GM21717 (cell line): ENCODE measurements around the gene SYT11.
"Not testable (repeated sequence)": the region's sequence is repeated elsewhere in the genome, so short reads cannot be mapped to it uniquely, and the experiment has no call there.

ENCODE experiments used
- ATAC-seq: cut with Tn5 transposase; IDR thresholded peaks from one replicate; pipeline ENCODE4 v1.9.1; 2021; ENCODE audit warnings: mild to moderate bottlenecking, moderate library complexity; ENCODE audit not compliant: unreplicated experiment

Gene SYT11

GRCh38 chr1:155859881-155860871, 809 bp downstream of the SYT11 start:
- ATAC-seq: no peak

DNA sequence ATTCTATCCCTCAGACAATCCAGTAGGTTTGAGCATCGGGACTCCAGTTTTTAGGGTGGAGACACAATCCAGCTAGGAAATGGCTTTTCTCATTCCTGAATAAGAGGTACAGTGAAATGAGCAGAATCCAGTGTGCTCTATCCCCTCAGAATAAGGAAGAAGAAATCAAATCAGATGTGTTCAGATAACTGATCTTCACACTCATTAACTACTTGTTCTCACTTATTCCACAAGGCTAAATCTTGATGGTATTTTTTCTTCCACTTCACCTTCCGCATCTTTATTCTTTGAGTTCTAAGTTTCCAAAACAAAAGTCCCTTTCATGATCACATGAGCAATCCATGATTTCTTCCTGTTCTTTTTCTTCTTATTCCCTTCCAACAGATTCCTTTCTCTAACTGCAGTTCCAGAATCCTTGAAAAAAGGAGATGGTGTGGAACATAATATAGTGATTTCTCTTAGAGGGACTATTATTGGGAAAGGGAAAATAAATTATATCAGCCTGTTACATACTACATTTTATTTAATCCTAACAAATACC, 1.7 kb downstream of the SYT11 start:
- ATAC-seq: no peak

- no peak for ATAC-seq
Measured at GRCh38 chr1:155861896-155862295, 2.5 kb downstream of the SYT11 start.

DNA sequence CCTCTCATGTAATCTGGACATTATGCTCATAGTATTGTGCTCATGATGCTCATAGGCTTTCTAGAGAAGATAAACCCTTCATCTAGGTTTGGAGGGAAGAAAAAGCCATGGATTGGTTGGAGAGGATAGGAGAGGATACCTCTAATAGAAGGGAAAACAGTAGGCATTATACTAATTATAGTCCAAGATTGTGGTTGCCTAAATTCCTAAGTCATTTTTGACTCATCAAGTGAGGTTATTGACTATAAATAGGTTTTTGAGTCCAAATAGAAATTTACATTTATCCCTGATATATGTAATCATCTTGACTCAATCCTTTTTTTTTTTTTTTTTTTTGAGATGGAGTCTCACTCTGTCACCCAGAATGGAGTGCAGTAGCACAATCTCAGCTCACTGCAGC, 5.0 kb downstream of the SYT11 start:
- no peak for ATAC-seq

DNA sequence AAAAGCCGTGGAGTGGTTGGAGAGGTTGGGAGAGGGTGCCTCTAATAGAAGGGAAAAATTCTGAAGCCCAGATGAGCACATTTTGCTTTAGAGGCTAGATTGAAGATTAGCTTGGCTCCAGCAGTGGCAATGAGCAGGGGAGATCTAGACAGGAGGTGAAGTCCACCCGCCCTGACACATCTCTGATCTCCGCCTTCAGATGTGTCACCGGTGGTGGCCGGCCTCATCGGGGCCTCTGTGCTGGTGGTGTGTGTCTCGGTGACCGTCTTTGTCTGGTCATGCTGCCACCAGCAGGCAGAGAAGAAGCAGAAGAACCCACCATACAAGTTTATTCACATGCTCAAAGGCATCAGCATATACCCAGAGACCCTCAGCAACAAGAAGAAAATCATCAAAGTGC, 8.4 kb downstream of the SYT11 start:
- ATAC-seq: no peak

DNA sequence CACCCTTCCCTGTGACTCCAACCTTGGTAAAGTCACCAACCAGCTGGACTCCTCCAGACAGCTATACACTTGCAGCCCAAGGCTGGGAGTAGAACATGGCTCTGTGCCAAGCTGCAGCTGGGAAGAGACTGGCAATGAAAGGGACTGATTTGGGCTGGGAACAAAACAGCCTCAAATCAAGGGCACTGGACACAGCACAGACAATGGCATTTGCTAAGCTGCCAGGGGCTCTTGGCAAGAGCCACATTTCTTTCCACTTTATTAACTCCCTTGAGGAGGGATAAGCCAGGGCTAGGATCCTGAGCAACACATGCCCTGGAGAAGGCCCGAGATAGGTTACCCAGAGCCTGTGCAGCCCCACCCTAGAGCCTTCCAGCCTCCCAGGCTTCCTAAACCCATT, 12.0 kb downstream of the SYT11 start:
- no peak for ATAC-seq

GRCh38 chr1:155872527-155872926, 13.2 kb downstream of the SYT11 start:
- ATAC-seq: no peak

DNA sequence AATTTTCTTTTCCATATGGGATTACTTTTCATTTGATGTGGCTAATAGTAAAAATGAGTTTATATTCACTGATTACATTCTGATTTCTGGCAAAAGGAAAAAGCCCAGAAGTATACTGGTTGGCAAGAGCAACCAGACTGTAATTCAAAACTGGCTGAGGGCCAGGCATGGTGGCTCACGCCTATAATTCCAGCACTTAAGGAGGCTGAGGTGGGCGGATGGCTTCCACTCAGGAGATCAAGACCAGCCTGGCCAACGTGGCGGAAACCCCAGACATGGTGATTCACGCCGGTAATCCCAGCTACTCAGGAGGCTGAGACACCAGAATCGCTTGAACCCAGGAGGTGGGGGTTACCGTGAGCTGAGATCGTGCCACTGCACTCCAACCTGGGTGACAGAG, 14.5 kb downstream of the SYT11 start:
- ATAC-seq: no peak

- ATAC-seq: no peak
Measured at GRCh38 chr1:155877945-155878344, 18.6 kb downstream of the SYT11 start.

GRCh38 chr1:155880251-155880650, 20.9 kb downstream of the SYT11 start:
- no peak for ATAC-seq

DNA sequence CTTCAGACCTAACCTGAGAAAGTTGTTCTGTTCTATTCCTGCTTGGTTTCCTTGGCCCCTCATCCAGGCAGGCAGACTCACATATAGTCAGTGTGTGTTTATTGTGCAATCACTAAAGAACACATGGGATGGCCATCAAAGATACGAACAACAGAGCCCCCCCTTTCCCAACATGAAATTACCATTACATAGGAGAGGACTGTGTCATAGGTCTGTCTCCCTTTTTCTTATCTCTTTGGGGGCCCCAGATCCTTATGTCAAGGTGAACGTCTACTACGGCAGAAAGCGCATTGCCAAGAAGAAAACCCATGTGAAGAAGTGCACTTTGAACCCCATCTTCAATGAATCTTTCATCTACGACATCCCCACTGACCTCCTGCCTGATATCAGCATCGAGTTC, 21.6 kb downstream of the SYT11 start:
- no peak for ATAC-seq

DNA sequence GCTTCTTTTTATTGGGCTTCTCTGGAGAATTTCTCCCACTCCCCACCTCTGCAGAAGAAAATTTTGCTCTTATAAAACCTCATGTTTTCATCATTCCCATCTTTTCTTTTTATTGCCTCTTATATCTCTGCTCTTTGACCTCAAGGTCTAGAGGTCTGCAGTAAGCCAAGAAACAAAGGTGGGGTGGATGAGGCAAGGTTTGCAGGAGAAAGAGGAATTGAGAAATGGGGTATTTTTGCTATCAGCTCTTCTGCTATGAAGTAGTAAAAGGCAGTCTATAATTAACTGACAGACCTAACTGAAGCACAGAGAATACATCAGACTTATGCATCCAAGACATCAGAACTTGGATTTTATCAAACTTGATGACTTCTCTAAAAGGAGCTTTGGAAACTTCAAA, 22.9 kb downstream of the SYT11 start:
- no peak for ATAC-seq

DNA sequence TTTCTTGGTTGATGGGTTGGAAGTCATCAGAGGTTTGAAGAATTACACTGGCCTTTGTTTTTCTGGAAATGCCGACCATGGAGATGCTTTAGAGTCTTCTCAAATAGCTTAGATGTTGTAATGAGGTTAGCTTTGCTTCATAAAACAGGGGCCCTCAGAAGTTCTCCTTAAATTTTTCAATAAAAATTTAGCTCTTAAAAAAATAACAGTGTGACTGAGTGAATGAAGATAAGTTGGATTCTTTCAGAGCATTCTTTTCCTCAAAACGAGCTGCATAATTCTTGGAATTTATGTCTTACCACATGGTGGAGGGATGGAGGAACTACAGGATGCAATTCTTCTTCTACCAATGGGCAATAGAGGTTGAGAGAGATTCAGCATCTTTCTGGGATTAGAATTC, 23.4 kb downstream of the SYT11 start:
- no peak for ATAC-seq

DNA sequence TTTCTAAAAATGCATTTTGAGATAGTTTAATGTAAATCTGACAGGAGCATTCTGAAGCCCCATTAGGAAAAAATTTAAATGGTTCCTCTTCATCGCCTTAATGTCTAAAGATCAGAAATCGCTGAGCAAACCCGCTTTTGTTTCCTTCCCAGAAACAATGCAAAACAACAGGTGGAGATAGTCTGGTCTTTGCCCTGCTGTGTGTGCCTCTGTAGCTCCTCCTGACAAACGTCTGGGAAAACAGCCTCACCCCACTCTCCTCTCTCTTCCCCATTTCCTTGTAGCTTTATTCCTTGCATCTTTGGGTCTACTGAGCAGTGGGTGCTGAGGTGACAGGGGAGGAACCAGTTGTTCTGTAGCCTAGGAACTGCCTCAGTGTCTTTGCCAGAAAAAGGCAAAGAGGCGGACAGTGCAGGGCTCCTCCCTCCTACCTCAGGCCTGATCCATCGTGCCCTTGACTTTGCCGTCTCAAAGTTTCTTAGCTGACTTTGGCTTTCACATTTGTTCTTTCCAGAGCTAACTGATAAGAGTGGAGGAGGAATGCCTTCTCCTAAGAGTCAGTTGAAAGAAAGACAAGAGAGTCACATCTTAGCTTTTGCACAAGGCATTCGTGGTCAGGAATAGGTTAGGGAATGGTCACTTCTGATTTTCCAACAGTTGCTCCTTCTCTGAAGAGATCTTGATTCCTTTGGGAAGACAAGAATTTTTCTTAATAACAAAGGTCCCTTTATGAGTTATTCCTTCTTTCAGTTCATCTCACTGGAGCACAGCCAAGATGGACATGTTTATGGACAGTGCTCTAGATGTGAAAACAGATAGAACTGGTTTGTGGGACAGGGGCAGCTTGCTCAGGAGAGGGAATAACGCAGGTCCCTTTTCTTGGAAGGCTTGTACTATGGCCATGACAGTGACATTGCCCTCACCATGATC, 24.9 kb downstream of the SYT11 start:
- ATAC-seq: no peak

- no peak for ATAC-seq
Measured at GRCh38 chr1:155884982-155885381, 25.6 kb downstream of the SYT11 start.

GRCh38 chr1:155888481-155888880, 29.1 kb downstream of the SYT11 start:
- ATAC-seq: no peak

- ATAC-seq: no peak
Measured at GRCh38 chr1:155889566-155889965, 30.2 kb downstream of the SYT11 start.

DNA sequence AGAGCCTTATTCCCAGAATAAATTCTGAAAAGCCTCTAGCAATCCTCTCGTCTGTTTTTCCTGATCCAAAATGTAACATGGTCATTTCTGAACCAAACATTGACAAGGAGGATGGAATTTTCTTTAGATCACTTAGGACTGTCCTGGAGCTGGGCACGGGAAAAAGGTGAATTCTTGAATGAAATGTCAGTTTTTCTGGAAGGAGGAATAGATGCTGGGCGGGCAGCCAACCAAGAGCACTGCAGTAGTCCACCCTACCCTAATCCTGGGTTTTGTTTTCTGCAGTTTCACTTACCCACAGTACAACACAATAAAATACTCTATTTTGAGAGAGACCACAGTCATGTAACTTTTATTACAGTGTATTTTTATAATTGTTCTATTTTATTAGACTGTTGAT, 30.9 kb downstream of the SYT11 start:
- ATAC-seq: no peak

DNA sequence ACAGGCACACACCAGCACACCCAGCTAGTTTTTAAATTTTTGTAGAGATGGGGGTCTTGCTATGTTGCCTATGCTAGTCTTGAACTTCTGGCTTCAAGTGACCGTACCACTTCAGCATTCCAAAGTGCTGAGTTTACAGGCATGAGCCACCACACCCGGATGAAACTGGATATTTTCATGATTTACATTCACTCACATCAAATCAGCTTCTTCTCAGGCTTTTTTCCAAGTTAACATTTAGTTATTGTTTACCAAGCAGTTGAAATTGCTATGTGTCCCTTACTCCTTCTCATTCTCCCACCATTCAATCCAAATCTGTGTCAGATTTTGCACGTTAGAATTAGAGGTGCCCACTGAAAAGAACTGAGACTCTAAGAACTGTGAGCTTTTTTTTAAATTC, 33.4 kb downstream of the SYT11 start:
- ATAC-seq: no peak

DNA sequence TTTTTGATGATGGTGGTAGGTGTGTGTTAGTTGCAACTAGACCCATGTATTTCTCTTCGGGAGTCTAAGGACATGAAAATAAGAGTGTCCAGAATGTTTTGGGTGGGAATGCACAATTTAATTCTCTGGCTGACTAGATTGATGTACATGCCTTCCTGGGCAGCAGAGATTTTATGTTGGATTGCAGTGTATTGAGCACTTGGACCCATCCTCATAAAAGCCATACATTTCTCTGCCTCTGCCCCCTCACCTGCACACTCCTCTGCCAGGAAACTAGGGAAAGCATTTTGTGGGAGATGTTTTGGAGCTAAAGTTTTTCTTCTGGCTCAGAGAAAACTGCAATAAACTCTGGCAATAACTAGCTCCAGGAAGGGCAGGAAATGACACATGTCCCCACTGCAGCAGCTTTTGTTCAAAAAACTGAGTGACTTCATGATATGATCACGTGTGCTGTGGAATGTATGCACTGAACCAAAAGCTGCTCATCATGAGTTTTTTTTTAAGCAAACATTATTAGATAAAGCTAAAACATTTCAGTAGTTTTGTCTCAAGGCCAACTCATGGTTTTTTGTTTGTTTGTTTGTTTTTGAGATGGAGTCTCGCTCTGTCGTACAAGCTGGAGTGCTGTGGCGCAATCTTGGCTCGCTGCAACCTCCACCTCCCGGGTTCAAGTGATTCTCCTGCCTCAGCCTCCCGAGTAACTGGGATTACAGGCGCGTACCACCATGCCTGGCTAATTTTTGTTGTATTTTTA, 34.2 kb downstream of the SYT11 start:
- no peak for ATAC-seq

GRCh38 chr1:155895617-155896016, 36.2 kb downstream of the SYT11 start:
- ATAC-seq: not testable (repeated sequence)
